HepG2 (cell line): ENCODE results near the gene NPBWR2.

Experiments used
- IKZF5 ChIP-seq: IDR thresholded peaks from 2 replicates; pipeline ENCODE4 v1.6.1; 2018; ENCODE audit warnings: missing genetic modification reagents, mild to moderate bottlenecking, missing compliant biosample characterization
- JUND ChIP-seq: sonication (generic); formaldehyde crosslinking; IDR thresholded peaks from 2 replicates; pipeline ENCODE4 v1.8.0; 2022; ENCODE audit warnings: mild to moderate bottlenecking, missing genetic modification reagents
- PBX3 ChIP-seq: sonication (generic); formaldehyde crosslinking; IDR thresholded peaks from 2 replicates; pipeline ENCODE4 v1.8.1; 2023; ENCODE audit warnings: missing genetic modification reagents, inconsistent platforms, borderline replicate concordance
- SUZ12 ChIP-seq: fragments of 150-350 bp; IDR thresholded peaks from 2 replicates; pipeline ENCODE4 v1.6.1; 2014; ENCODE audit warnings: low read depth, low read length

GRCh38 chr20:64102647-64103354 lies 4.6 kb downstream of the NPBWR2 start:
- TF ChIP-seq JUND (CRISPR knock-in tag) (no peak), SUZ12 (no peak), PBX3 (no peak), IKZF5 (no peak)
